ENCODE measurements around the gene B3GAT1.
"Not testable (repeated sequence)": the region's sequence is repeated elsewhere in the genome, so short reads cannot be mapped to it uniquely, and the experiment has no call there.

Gene B3GAT1

GRCh38 chr11:134450186-134450585, 38.1 kb upstream of the B3GAT1 start:
- Histone ChIP-seq H3K4me1 (ENCODE audit: control insufficient read depth in 1 of 2, insufficient read depth in 1 of 2, low read depth in 1 of 2, low read length in 1 of 2) (no peaks in the 10 kb centered on the region), H3K9me3 (no peaks in the 10 kb centered on the region), H3K27ac (no peak overlapping the region), H3K36me3 (no peaks in the 10 kb centered on the region), H3K4me3 (ENCODE audit: low read depth in 1 of 2, low read length in 1 of 2) (no peak overlapping the region), H3K27me3 (no peaks in the 10 kb centered on the region)
- no peak for TF ChIP-seq CTCF (IDR thresholded peaks at IDR 0.05)

GRCh38 chr11:134449713-134450112, 37.7 kb upstream of the B3GAT1 start:
- no peaks in the 10 kb centered on the region for H3K4me1 ChIP-seq (ENCODE audit: control insufficient read depth in 1 of 2, insufficient read depth in 1 of 2, low read depth in 1 of 2, low read length in 1 of 2)
- no peak for TF ChIP-seq CTCF (IDR thresholded peaks at IDR 0.05)
- H3K27ac ChIP-seq = no peak overlapping the region
- H3K27me3 ChIP-seq = no peaks in the 10 kb centered on the region
- H3K36me3 ChIP-seq = no peaks in the 10 kb centered on the region
- H3K9me3 ChIP-seq = no peaks in the 10 kb centered on the region
- H3K4me3 ChIP-seq (ENCODE audit: low read depth in 1 of 2, low read length in 1 of 2) = no peak overlapping the region

GRCh38 chr11:134449051-134449450, 37.0 kb upstream of the B3GAT1 start:
- TF ChIP-seq CTCF (IDR thresholded peaks at IDR 0.05) = no peak
- Histone ChIP-seq H3K27me3 (no peaks in the 10 kb centered on the region), H3K36me3 (no peaks in the 10 kb centered on the region), H3K27ac (no peak overlapping the region), H3K9me3 (no peaks in the 10 kb centered on the region), H3K4me1 (ENCODE audit: control insufficient read depth in 1 of 2, insufficient read depth in 1 of 2, low read depth in 1 of 2, low read length in 1 of 2) (no peaks in the 10 kb centered on the region), H3K4me3 (ENCODE audit: low read depth in 1 of 2, low read length in 1 of 2) (no peak overlapping the region)

- no peaks in the 10 kb centered on the region for H3K4me1 ChIP-seq (ENCODE audit: control insufficient read depth in 1 of 2, insufficient read depth in 1 of 2, low read depth in 1 of 2, low read length in 1 of 2)
- no peak overlapping the region for H3K27ac ChIP-seq
- H3K27me3 ChIP-seq = no peaks in the 10 kb centered on the region
- no peaks in the 10 kb centered on the region for H3K36me3 ChIP-seq
- no peak for TF ChIP-seq CTCF (IDR thresholded peaks at IDR 0.05)
- no peaks in the 10 kb centered on the region for H3K9me3 ChIP-seq
- H3K4me3 ChIP-seq (ENCODE audit: low read depth in 1 of 2, low read length in 1 of 2) = no peak overlapping the region
These were observed 35.7 kb upstream of the B3GAT1 start for GRCh38 chr11:134447696-134448095.

- Histone ChIP-seq H3K4me3 (ENCODE audit: low read depth in 1 of 2, low read length in 1 of 2) (no peak overlapping the region), H3K9me3 (no peaks in the 10 kb centered on the region), H3K27me3 (peaks cover 7% of the 10 kb centered on the region), H3K27ac (no peak overlapping the region), H3K36me3 (no peaks in the 10 kb centered on the region), H3K4me1 (ENCODE audit: control insufficient read depth in 1 of 2, insufficient read depth in 1 of 2, low read depth in 1 of 2, low read length in 1 of 2) (no peaks in the 10 kb centered on the region)
- no peak for TF ChIP-seq CTCF (IDR thresholded peaks at IDR 0.05)
These were observed 33.7 kb upstream of the B3GAT1 start for GRCh38 chr11:134445601-134446325.

GRCh38 chr11:134444160-134445108, 32.4 kb upstream of the B3GAT1 start:
- not testable (repeated sequence) for H3K27me3 ChIP-seq; H3K4me1 ChIP-seq (ENCODE audit: control insufficient read depth in 1 of 2, insufficient read depth in 1 of 2, low read depth in 1 of 2, low read length in 1 of 2); H3K36me3 ChIP-seq; H3K27ac ChIP-seq; H3K4me3 ChIP-seq (ENCODE audit: low read depth in 1 of 2, low read length in 1 of 2); H3K9me3 ChIP-seq
